ENCODE data around the gene PRL.

DNA sequence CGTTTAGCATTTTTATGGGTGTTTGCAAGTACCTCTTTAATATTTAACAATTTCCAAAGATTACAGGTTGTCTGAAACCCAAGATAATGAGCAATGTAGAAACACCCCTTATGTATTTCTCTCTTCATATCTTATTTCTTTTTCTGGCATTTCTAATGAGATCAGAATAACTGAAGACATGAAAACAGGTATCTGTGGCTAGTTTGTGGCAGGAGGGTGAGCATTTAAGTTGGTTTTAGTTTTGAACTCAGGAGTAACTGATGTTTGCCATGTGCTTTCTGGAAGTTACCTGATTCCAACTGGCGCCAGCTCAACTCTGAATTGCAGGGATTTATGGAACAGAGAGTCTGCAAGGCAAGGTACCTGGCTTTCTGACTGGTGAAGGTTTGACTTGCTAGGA, 35.4 kb upstream of the PRL start:
- TF ChIP-seq, protein P1, sequence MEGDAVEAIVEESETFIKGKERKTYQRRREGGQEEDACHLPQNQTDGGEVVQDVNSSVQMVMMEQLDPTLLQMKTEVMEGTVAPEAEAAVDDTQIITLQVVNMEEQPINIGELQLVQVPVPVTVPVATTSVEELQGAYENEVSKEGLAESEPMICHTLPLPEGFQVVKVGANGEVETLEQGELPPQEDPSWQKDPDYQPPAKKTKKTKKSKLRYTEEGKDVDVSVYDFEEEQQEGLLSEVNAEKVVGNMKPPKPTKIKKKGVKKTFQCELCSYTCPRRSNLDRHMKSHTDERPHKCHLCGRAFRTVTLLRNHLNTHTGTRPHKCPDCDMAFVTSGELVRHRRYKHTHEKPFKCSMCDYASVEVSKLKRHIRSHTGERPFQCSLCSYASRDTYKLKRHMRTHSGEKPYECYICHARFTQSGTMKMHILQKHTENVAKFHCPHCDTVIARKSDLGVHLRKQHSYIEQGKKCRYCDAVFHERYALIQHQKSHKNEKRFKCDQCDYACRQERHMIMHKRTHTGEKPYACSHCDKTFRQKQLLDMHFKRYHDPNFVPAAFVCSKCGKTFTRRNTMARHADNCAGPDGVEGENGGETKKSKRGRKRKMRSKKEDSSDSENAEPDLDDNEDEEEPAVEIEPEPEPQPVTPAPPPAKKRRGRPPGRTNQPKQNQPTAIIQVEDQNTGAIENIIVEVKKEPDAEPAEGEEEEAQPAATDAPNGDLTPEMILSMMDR (IDR thresholded peaks at IDR 0.05; ENCODE audit: low read depth, low read length, missing input control), result no peak
- TF ChIP-seq RAD21 (IDR thresholded peaks at IDR 0.05), result no peak

All from liver (tissue), 3 donors.